Skeletal muscle cell (primary cell): ENCODE results near the gene SEMA3F.
A peak's percentile ranks its signal among the peaks of the same experiment; 100 is the strongest.
"Not testable (repeated sequence)": the region's sequence is repeated elsewhere in the genome, so short reads cannot be mapped to it uniquely, and the experiment has no call there.

ENCODE experiments used
- DNase-seq: peaks from one replicate; pipeline ENCODE4 v3.0.0-alpha.2; 2010; ENCODE audit warnings: low read depth
- H3K4me3 ChIP-seq: 2 replicates; pipeline ENCODE4 v1.5.1; 2011; ENCODE audit warnings: low read depth, mild to moderate bottlenecking, control low read depth, low read length, moderate library complexity

The SEMA3F gene

GRCh38 chr3:50221411-50222168 lies 66.5 kb downstream of the SEMA3F start:
- DNase-seq: no peak
- no peak overlapping the region for H3K4me3 ChIP-seq

- H3K4me3 ChIP-seq: no peak overlapping the region
- no peak for DNase-seq
Observed at GRCh38 chr3:50222169-50222528, 67.0 kb downstream of the SEMA3F start.

GRCh38 chr3:50224639-50225038 lies 69.5 kb downstream of the SEMA3F start:
- no peak overlapping the region for H3K4me3 ChIP-seq
- no peak for DNase-seq

- no peak for DNase-seq
- H3K4me3 ChIP-seq: peak overlapping the region; percentile 77
Observed at GRCh38 chr3:50226888-50227389, 71.8 kb downstream of the SEMA3F start.

- H3K4me3 ChIP-seq: peak overlapping the region; percentile 77
- no peak for DNase-seq
Observed at GRCh38 chr3:50227390-50228183, 72.5 kb downstream of the SEMA3F start.

GRCh38 chr3:50228184-50228763 lies 73.2 kb downstream of the SEMA3F start:
- DNase-seq: not testable (repeated sequence)
- peak overlapping the region; percentile 77 for H3K4me3 ChIP-seq

- no peak overlapping the region for H3K4me3 ChIP-seq
- no peak for DNase-seq
Observed at GRCh38 chr3:50229490-50229889, 74.4 kb downstream of the SEMA3F start.

GRCh38 chr3:50230104-50230793 lies 75.1 kb downstream of the SEMA3F start:
- DNase-seq: no peak
- H3K4me3 ChIP-seq: no peak overlapping the region

- DNase-seq: no peak
- no peak overlapping the region for H3K4me3 ChIP-seq
Observed at GRCh38 chr3:50230794-50231125, 75.6 kb downstream of the SEMA3F start.

- no peak overlapping the region for H3K4me3 ChIP-seq
- no peak for DNase-seq
Observed at GRCh38 chr3:50231581-50231980, 76.5 kb downstream of the SEMA3F start.

GRCh38 chr3:50232303-50232702 lies 77.2 kb downstream of the SEMA3F start:
- no peak overlapping the region for H3K4me3 ChIP-seq
- no peak for DNase-seq

GRCh38 chr3:50233176-50233575 lies 78.1 kb downstream of the SEMA3F start:
- no peak overlapping the region for H3K4me3 ChIP-seq
- no peak for DNase-seq

GRCh38 chr3:50235716-50236483 lies 80.8 kb downstream of the SEMA3F start, which contains the start of gene GNAI2:
GNAI2 (plus strand) TSS chr3:50236204; CDS start chr3:50236336, 132 bp downstream.
- DNase-seq: peak; percentile 92

GRCh38 chr3:50236484-50237132 lies 81.5 kb downstream of the SEMA3F start:
- no peak for DNase-seq
- H3K4me3 ChIP-seq: peak overlapping the region; percentile 81

More at GRCh38 chr3:50235716-50236483, 80.8 kb downstream of the SEMA3F start, which contains the start of gene GNAI2:
- peak within 1 kb of the TSS; percentile 81 for H3K4me3 ChIP-seq

- no peak for DNase-seq
- peak overlapping the region; percentile 81 for H3K4me3 ChIP-seq
Observed at GRCh38 chr3:50237133-50237651, 82.1 kb downstream of the SEMA3F start.

- peak; percentile 57 for DNase-seq
- peak overlapping the region; percentile 81 for H3K4me3 ChIP-seq
Observed at GRCh38 chr3:50237754-50238548, 82.8 kb downstream of the SEMA3F start.

- DNase-seq: no peak
- H3K4me3 ChIP-seq: peak overlapping the region; percentile 81
Observed at GRCh38 chr3:50238549-50239026, 83.5 kb downstream of the SEMA3F start.
